ENCODE data around the gene DCUN1D5.

The DCUN1D5 gene

GRCh38 chr11:103091801-103092524, at the start of gene DCUN1D5:
DCUN1D5 (minus strand) TSS chr11:103092160; CDS start chr11:103091872, 288 bp downstream.
- DNase-seq (ENCODE audit: low spot score) = peak; percentile 96

GRCh38 chr11:103125462-103125861, 33.5 kb upstream of the DCUN1D5 start:
- no peak for DNase-seq (ENCODE audit: low spot score)

GRCh38 chr11:103114836-103115235, 22.9 kb upstream of the DCUN1D5 start:
- DNase-seq (ENCODE audit: low spot score) = no peak

- DNase-seq (ENCODE audit: low spot score) = no peak
Measured at GRCh38 chr11:103112364-103112763, 20.4 kb upstream of the DCUN1D5 start.

- DNase-seq (ENCODE audit: low spot score) = no peak
Measured at GRCh38 chr11:103111400-103111799, 19.4 kb upstream of the DCUN1D5 start.

GRCh38 chr11:103110391-103110790, 18.4 kb upstream of the DCUN1D5 start:
- no peak for DNase-seq (ENCODE audit: low spot score)

GRCh38 chr11:103109818-103110388, 17.9 kb upstream of the DCUN1D5 start:
- DNase-seq (ENCODE audit: low spot score) = no peak

- DNase-seq (ENCODE audit: low spot score) = peak; percentile 96
Measured at GRCh38 chr11:103108933-103109817, 17.2 kb upstream of the DCUN1D5 start, which contains the start of gene DYNC2H1. DYNC2H1 (plus strand) TSS chr11:103109426; CDS start chr11:103109575, 149 bp downstream.

GRCh38 chr11:103097279-103097678, 5.3 kb upstream of the DCUN1D5 start:
- no peak for DNase-seq (ENCODE audit: low spot score)

- peak; percentile 58 for DNase-seq (ENCODE audit: low spot score)
Measured at GRCh38 chr11:103091064-103091800, 728 bp downstream of the DCUN1D5 start.

GRCh38 chr11:103086461-103086860, 5.5 kb downstream of the DCUN1D5 start:
- no peak for DNase-seq (ENCODE audit: low spot score)

- DNase-seq (ENCODE audit: low spot score) = no peak
Measured at GRCh38 chr11:103085758-103086365, 6.1 kb downstream of the DCUN1D5 start.

- DNase-seq (ENCODE audit: low spot score) = no peak
Measured at GRCh38 chr11:103079833-103080232, 12.1 kb downstream of the DCUN1D5 start.

GRCh38 chr11:103078710-103079109, 13.2 kb downstream of the DCUN1D5 start:
- DNase-seq (ENCODE audit: low spot score) = no peak

GRCh38 chr11:103077554-103077953, 14.4 kb downstream of the DCUN1D5 start:
- no peak for DNase-seq (ENCODE audit: low spot score)

GRCh38 chr11:103076361-103076760, 15.6 kb downstream of the DCUN1D5 start:
- DNase-seq (ENCODE audit: low spot score) = no peak

- no peak for DNase-seq (ENCODE audit: low spot score)
Measured at GRCh38 chr11:103071008-103071407, 21.0 kb downstream of the DCUN1D5 start.

GRCh38 chr11:103070142-103070541, 21.8 kb downstream of the DCUN1D5 start:
- no peak for DNase-seq (ENCODE audit: low spot score)

GRCh38 chr11:103069367-103069766, 22.6 kb downstream of the DCUN1D5 start:
- DNase-seq (ENCODE audit: low spot score) = peak; percentile 4

- DNase-seq (ENCODE audit: low spot score) = no peak
Measured at GRCh38 chr11:103067118-103067517, 24.8 kb downstream of the DCUN1D5 start.

GRCh38 chr11:103061656-103062055, 30.3 kb downstream of the DCUN1D5 start:
- no peak for DNase-seq (ENCODE audit: low spot score)

All from iPS-NIHi11 (cell line).